GM18526 (cell line): Measurements from ENCODE around the gene AHNAK.

Experiments used
- POLR2A ChIP-seq: IDR thresholded peaks from 3 replicates; pipeline ENCODE4 v1.6.1; 2011; ENCODE audit not compliant: insufficient read length; ENCODE audit errors: extremely low read depth

Gene AHNAK

GRCh38 chr11:62555464-62556107 is 9.0 kb upstream of the AHNAK start:
- TF ChIP-seq POLR2A: peak; percentile 29

GRCh38 chr11:62554387-62555167 is 8.0 kb upstream of the AHNAK start:
- no peak for TF ChIP-seq POLR2A

- TF ChIP-seq POLR2A: no peak
Observed at GRCh38 chr11:62553839-62554361, 7.3 kb upstream of the AHNAK start.

GRCh38 chr11:62553080-62553838 is 6.7 kb upstream of the AHNAK start:
- no peak for TF ChIP-seq POLR2A

- no peak for TF ChIP-seq POLR2A
Observed at GRCh38 chr11:62552485-62553079, 6.0 kb upstream of the AHNAK start.

- no peak for TF ChIP-seq POLR2A
Observed at GRCh38 chr11:62548545-62549335, 2.1 kb upstream of the AHNAK start.

- no peak for TF ChIP-seq POLR2A
Observed at GRCh38 chr11:62547691-62548281, 1.2 kb upstream of the AHNAK start.

- TF ChIP-seq POLR2A: no peak
Observed at GRCh38 chr11:62546929-62547625, 471 bp upstream of the AHNAK start.

- no peak for TF ChIP-seq POLR2A
Observed at GRCh38 chr11:62545437-62546243, 966 bp downstream of the AHNAK start.

GRCh38 chr11:62544581-62545436 is 1.8 kb downstream of the AHNAK start:
- TF ChIP-seq POLR2A: no peak

GRCh38 chr11:62543680-62544444 is 2.7 kb downstream of the AHNAK start:
- no peak for TF ChIP-seq POLR2A
